ENCODE measurements around the gene DUSP22. TPM values are rescaled to one million over a fixed set of nuclear protein-coding genes. Genes with fewer than 3 reads are reported as not detected.

The DUSP22 gene
- total RNA-seq, 1 experiment from 2014 or later, result 30.7 TPM

DNA sequence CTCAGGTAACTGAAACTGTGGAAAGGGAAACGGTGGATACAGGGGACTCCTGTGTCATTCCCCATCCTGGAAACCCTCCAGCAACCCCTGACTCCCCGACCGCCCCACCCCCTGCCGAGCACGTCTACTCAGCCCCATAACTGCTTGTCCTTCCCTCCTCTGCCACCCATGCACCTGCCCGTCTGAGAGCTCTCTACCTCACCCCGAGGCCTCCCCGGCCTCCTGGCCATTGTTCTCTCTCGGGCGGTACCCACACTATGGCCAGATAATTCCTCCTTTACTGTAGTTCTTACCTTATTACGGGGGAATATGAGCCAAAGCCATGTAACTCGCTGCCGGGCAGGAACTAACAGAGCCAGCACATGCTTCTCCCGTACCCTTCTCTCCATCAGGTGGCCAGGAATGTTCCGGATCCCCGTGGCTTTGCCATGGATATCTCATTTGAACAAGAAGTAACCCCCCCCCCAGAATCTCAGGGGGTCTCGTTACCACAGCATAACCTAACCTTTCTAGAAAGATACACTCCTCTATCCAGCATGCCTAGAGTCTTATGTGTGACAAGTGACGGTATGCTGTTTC lies 94.5 kb downstream of the DUSP22 start:
- no peak overlapping the region for H3K4me3 ChIP-seq (ENCODE audit: insufficient read depth, low read depth, low read length)
- DNase-seq, result no peak
- H3K36me3 ChIP-seq (replicated peaks; ENCODE audit: control insufficient read depth, insufficient read depth, low read length), result no peaks in the 10 kb centered on the region
- H3K27me3 ChIP-seq (ENCODE audit: control insufficient read depth, insufficient read depth, low read length), result peaks cover 25% of the 10 kb centered on the region

GRCh38 chr6:387293-387741 lies 95.0 kb downstream of the DUSP22 start:
- no peak for DNase-seq
- H3K36me3 ChIP-seq (replicated peaks; ENCODE audit: control insufficient read depth, insufficient read depth, low read length), result no peaks in the 10 kb centered on the region
- peaks cover 30% of the 10 kb centered on the region for H3K27me3 ChIP-seq (ENCODE audit: control insufficient read depth, insufficient read depth, low read length)
- H3K4me3 ChIP-seq (ENCODE audit: insufficient read depth, low read depth, low read length), result no peak overlapping the region

GRCh38 chr6:388202-388903 lies 96.1 kb downstream of the DUSP22 start:
- Histone ChIP-seq H3K27me3 (ENCODE audit: control insufficient read depth, insufficient read depth, low read length) (peaks cover 41% of the 10 kb centered on the region), H3K36me3 (replicated peaks; ENCODE audit: control insufficient read depth, insufficient read depth, low read length) (no peaks in the 10 kb centered on the region), H3K4me3 (ENCODE audit: insufficient read depth, low read depth, low read length) (no peak overlapping the region)
- no peak for DNase-seq

DNA sequence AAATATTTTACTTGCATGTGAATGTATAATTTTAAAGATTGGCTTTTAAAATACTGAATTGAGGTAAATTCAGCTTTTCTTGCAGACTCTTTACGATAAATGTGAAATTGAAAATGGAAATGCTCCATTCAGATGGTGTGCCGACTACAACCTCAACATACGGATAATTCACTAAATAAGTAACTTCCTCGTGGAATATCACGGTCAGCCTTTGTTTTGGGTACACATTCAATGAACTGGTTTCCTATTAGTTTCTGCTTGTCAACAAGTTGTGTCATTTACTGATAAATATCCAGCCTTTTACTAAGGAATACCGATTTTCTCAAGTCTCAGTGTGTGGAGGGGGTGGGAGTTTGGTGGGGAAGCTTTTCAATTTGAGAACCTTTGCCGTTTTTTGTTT lies 96.9 kb downstream of the DUSP22 start:
- Histone ChIP-seq H3K36me3 (replicated peaks; ENCODE audit: control insufficient read depth, insufficient read depth, low read length) (no peaks in the 10 kb centered on the region), H3K4me3 (ENCODE audit: insufficient read depth, low read depth, low read length) (no peak overlapping the region), H3K27me3 (ENCODE audit: control insufficient read depth, insufficient read depth, low read length) (peaks cover 48% of the 10 kb centered on the region)
- no peak for DNase-seq

- Histone ChIP-seq H3K4me3 (ENCODE audit: insufficient read depth, low read depth, low read length) (no peak overlapping the region), H3K36me3 (replicated peaks; ENCODE audit: control insufficient read depth, insufficient read depth, low read length) (no peaks in the 10 kb centered on the region)
- DNase-seq, result no peak
These were observed 97.3 kb downstream of the DUSP22 start for GRCh38 chr6:389622-390021.

DNA sequence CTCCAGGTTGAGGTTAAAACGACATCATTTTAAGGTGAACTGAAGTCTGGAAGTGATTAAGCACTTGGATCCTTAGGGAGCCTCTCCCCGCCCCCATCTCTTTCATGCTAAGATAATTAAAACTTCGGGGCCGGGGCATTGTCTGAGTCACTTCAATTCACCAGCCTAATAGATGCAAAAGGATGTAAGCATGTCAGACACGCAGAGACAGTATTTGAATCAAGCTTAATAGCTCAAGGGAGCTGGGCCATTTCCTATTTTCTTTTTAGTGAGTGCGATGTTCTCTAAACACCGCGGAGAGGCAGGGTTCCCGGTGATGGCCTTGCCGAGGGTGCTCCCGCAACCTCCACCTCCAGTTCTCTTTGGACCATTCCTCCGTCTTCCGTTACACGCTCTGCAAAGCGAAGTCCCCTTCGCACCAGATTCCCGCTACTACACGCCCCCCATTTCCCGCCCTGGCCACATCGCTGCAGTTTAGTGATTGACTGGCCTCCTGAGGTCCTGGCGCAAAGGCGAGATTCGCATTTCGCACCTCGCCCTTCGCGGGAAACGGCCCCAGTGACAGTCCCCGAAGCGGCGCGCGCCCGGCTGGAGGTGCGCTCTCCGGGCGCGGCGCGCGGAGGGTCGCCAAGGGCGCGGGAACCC lies 98.7 kb downstream of the DUSP22 start:
- DNase-seq, result peak; percentile 85
- H3K4me3 ChIP-seq (ENCODE audit: insufficient read depth, low read depth, low read length), result peak overlapping the region; percentile 57
- H3K27me3 ChIP-seq (ENCODE audit: control insufficient read depth, insufficient read depth, low read length), result peaks cover 60% of the 10 kb centered on the region
- no peaks in the 10 kb centered on the region for H3K36me3 ChIP-seq (replicated peaks; ENCODE audit: control insufficient read depth, insufficient read depth, low read length)

More at GRCh38 chr6:389622-390021, 97.3 kb downstream of the DUSP22 start:
- H3K27me3 ChIP-seq (ENCODE audit: control insufficient read depth, insufficient read depth, low read length), result peaks cover 53% of the 10 kb centered on the region

GRCh38 chr6:391559-392440 lies 99.5 kb downstream of the DUSP22 start, which contains the start of gene IRF4:
Gene IRF4 (plus strand): TSS chr6:391752. CDS start chr6:393153, 1,401 bp downstream.
- no peaks in the 10 kb centered on the region for H3K36me3 ChIP-seq (replicated peaks; ENCODE audit: control insufficient read depth, insufficient read depth, low read length)
- peaks cover 60% of the 10 kb centered on the region for H3K27me3 ChIP-seq (ENCODE audit: control insufficient read depth, insufficient read depth, low read length)
- peak; percentile 93 for DNase-seq
- peak within 1 kb of the TSS; percentile 57 for H3K4me3 ChIP-seq (ENCODE audit: insufficient read depth, low read depth, low read length)

- peak; percentile 85 for DNase-seq
- no peaks in the 10 kb centered on the region for H3K36me3 ChIP-seq (replicated peaks; ENCODE audit: control insufficient read depth, insufficient read depth, low read length)
- peaks cover 60% of the 10 kb centered on the region for H3K27me3 ChIP-seq (ENCODE audit: control insufficient read depth, insufficient read depth, low read length)
- H3K4me3 ChIP-seq (ENCODE audit: insufficient read depth, low read depth, low read length), result peak overlapping the region; percentile 57
These were observed 100.4 kb downstream of the DUSP22 start for GRCh38 chr6:392441-393390.

- DNase-seq, result peak; percentile 60
- Histone ChIP-seq H3K4me3 (ENCODE audit: insufficient read depth, low read depth, low read length) (peak overlapping the region; percentile 57), H3K27me3 (ENCODE audit: control insufficient read depth, insufficient read depth, low read length) (peaks cover 59% of the 10 kb centered on the region), H3K36me3 (replicated peaks; ENCODE audit: control insufficient read depth, insufficient read depth, low read length) (no peaks in the 10 kb centered on the region)
These were observed 101.3 kb downstream of the DUSP22 start for GRCh38 chr6:393391-394221.

DNA sequence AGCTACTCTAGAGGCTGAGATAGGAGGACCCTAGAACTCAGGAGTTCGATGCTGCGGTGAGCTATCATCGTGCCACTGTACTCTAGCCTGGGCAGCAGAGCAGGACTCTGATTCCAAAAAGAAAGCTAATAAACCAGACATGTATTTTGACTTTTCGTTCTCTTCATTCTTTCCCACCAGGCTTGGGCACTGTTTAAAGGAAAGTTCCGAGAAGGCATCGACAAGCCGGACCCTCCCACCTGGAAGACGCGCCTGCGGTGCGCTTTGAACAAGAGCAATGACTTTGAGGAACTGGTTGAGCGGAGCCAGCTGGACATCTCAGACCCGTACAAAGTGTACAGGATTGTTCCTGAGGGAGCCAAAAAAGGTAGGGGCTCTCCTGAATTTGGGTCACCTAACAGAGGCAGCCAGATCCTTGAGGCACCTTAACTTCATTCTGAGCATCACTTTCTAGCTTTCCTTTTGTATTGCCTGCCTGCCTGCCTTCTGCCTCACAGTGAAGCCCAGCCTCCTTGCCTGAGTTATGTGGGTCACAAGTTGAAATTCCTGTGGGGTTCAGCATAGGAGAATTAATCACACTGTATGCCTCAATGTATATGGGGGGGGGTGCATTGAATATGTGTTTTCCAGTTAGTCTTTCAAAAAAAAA lies 102.5 kb downstream of the DUSP22 start:
- H3K36me3 ChIP-seq (replicated peaks; ENCODE audit: control insufficient read depth, insufficient read depth, low read length), result no peaks in the 10 kb centered on the region
- H3K27me3 ChIP-seq (ENCODE audit: control insufficient read depth, insufficient read depth, low read length), result peaks cover 53% of the 10 kb centered on the region
- no peak for DNase-seq
- no peak overlapping the region for H3K4me3 ChIP-seq (ENCODE audit: insufficient read depth, low read depth, low read length)

- no peak for DNase-seq
- no peaks in the 10 kb centered on the region for H3K36me3 ChIP-seq (replicated peaks; ENCODE audit: control insufficient read depth, insufficient read depth, low read length)
- H3K27me3 ChIP-seq (ENCODE audit: control insufficient read depth, insufficient read depth, low read length), result peaks cover 45% of the 10 kb centered on the region
- no peak overlapping the region for H3K4me3 ChIP-seq (ENCODE audit: insufficient read depth, low read depth, low read length)
These were observed 103.3 kb downstream of the DUSP22 start for GRCh38 chr6:395432-396125.

DNA sequence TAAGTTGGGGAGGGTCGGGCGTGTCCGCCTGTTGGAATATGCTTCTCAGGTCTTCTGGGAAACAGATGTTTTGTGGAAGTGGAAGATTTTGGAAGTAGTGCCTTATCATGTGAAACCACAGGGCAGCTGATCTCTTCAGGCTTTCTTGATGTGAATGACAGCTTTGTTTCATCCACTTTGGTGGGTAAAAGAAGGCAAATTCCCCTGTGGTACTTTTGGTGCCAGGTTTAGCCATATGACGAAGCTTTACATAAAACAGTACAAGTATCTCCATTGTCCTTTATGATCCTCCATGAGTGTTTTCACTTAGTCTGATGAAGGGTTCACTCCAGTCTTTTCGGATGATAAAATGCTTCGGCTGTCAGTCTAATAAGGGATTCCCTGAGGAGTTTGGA lies 103.8 kb downstream of the DUSP22 start:
- peaks cover 39% of the 10 kb centered on the region for H3K27me3 ChIP-seq (ENCODE audit: control insufficient read depth, insufficient read depth, low read length)
- no peak overlapping the region for H3K4me3 ChIP-seq (ENCODE audit: insufficient read depth, low read depth, low read length)

More for the DNA sequence above, 103.8 kb downstream of the DUSP22 start:
- DNase-seq, result no peak
- no peaks in the 10 kb centered on the region for H3K36me3 ChIP-seq (replicated peaks; ENCODE audit: control insufficient read depth, insufficient read depth, low read length)
